AG04449 (cell line): ENCODE data around the gene ANLN.

Experiments used
- CTCF ChIA-PET: fragments of 350-600 bp; formaldehyde crosslinking; extraction: SDS; loops from one replicate; lab custom pipeline; 2021; ENCODE audit warnings: antibody characterized with exemption; lab: Yijun Ruan, JAX
- POLR2A ChIA-PET: fragments of 400-600, 350-600 bp; formaldehyde crosslinking; extraction: SDS; loops from one replicate; lab custom pipeline; 2020; ENCODE audit warnings: antibody characterized with exemption, inconsistent platforms; lab: Yijun Ruan, JAX
- DNase-seq: peaks from one replicate; pipeline ENCODE4 v3.0.0-alpha.2; 2010; ENCODE audit warnings: low read depth, low spot score
- H3K4me3 ChIP-seq: 2 replicates; pipeline ENCODE4 v1.5.1; 2011; ENCODE audit warnings: low read depth, mild to moderate bottlenecking, control low read depth, low read length
- TF ChIP-seq, protein P1 (sequence below): IDR thresholded peaks from one replicate; pipeline ENCODE4 v1.5.1; 2011; ENCODE audit warnings: mild to moderate bottlenecking, moderate library complexity, low read length, control low read depth, inconsistent platforms; ENCODE audit not compliant: insufficient read depth; ENCODE audit errors: missing control alignments

The ANLN gene, protein sequence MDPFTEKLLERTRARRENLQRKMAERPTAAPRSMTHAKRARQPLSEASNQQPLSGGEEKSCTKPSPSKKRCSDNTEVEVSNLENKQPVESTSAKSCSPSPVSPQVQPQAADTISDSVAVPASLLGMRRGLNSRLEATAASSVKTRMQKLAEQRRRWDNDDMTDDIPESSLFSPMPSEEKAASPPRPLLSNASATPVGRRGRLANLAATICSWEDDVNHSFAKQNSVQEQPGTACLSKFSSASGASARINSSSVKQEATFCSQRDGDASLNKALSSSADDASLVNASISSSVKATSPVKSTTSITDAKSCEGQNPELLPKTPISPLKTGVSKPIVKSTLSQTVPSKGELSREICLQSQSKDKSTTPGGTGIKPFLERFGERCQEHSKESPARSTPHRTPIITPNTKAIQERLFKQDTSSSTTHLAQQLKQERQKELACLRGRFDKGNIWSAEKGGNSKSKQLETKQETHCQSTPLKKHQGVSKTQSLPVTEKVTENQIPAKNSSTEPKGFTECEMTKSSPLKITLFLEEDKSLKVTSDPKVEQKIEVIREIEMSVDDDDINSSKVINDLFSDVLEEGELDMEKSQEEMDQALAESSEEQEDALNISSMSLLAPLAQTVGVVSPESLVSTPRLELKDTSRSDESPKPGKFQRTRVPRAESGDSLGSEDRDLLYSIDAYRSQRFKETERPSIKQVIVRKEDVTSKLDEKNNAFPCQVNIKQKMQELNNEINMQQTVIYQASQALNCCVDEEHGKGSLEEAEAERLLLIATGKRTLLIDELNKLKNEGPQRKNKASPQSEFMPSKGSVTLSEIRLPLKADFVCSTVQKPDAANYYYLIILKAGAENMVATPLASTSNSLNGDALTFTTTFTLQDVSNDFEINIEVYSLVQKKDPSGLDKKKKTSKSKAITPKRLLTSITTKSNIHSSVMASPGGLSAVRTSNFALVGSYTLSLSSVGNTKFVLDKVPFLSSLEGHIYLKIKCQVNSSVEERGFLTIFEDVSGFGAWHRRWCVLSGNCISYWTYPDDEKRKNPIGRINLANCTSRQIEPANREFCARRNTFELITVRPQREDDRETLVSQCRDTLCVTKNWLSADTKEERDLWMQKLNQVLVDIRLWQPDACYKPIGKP

DNA sequence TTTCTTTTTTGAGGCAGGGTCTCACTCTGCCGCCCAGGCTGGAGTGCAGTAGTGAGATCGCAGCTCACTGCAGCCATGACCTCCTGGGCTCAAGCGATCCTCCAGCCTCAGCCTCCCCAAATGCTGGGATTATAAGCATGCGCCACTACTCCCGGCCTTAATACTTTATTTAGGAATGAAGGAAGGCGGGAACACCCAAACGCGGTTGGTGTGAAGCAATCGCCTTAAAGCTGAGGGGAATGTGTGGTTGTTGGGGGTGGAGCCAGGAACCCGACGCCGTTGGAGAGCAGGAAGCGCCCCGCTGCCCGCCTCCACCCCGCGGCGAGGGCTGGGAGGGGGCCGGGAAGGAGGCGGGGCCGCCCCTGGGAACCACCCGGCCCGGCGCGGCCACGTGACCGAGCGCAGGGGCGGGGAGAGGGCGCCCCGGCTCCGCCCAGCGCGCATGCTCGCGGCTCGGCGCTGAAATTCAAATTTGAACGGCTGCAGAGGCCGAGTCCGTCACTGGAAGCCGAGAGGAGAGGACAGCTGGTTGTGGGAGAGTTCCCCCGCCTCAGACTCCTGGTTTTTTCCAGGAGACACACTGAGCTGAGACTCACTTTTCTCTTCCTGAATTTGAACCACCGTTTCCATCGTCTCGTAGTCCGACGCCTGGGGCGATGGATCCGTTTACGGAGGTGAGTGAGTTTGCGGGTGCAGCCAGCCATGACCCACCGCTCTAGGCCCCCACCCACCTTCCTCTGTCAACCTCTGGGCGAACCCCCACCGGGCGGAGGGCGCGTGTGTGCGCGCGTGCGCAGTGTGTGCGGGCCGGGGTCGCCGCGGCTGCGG lies at the start of gene ANLN:
TSS of gene ANLN (plus strand) at position 492 of the 828 bp plus-strand sequence. CDS start at position 657, 165 bp downstream.
- POLR2A ChIA-PET: interaction anchor here (0.7 kb wide), 2 partner anchors 42 to 418 kb away, joined by 3 read pairs; no protein-coding TSS in a partner anchor
- DNase-seq: peak; percentile 67
- H3K4me3 ChIP-seq: peak within 1 kb of the TSS; percentile 83
- TF ChIP-seq, protein P1, sequence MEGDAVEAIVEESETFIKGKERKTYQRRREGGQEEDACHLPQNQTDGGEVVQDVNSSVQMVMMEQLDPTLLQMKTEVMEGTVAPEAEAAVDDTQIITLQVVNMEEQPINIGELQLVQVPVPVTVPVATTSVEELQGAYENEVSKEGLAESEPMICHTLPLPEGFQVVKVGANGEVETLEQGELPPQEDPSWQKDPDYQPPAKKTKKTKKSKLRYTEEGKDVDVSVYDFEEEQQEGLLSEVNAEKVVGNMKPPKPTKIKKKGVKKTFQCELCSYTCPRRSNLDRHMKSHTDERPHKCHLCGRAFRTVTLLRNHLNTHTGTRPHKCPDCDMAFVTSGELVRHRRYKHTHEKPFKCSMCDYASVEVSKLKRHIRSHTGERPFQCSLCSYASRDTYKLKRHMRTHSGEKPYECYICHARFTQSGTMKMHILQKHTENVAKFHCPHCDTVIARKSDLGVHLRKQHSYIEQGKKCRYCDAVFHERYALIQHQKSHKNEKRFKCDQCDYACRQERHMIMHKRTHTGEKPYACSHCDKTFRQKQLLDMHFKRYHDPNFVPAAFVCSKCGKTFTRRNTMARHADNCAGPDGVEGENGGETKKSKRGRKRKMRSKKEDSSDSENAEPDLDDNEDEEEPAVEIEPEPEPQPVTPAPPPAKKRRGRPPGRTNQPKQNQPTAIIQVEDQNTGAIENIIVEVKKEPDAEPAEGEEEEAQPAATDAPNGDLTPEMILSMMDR: no peak
- CTCF ChIA-PET: interaction anchor here (0.6 to 3.6 kb wide), 4 partner anchors 9 to 27 kb away, joined by 3 to 17 read pairs (median 3); a partner anchor contains a TSS

DNA sequence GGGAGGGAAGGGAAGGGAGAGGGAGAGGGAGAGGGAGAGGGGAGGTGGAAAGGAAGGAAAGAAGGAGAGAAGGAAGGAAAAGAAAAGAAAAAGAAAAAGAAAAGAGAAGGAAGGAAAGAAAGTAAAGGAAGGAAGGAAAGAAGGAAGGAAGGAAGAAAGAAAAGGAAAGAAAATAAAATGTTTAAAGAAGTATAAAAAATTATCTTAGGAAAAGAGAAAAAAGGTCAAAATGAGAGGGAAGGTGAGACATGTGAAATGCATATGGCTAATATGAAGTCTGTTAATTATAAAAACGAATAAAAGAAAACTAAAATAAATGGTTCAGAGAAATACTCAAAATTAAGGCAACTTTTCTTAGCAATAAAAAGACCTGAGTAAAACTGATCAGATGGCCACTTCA lies 46.1 kb upstream of the ANLN start:
- ChIA-PET CTCF (no interaction called here), POLR2A (no interaction called here)
- H3K4me3 ChIP-seq: no peak overlapping the region
- TF ChIP-seq, protein P1: no peak
- no peak for DNase-seq

DNA sequence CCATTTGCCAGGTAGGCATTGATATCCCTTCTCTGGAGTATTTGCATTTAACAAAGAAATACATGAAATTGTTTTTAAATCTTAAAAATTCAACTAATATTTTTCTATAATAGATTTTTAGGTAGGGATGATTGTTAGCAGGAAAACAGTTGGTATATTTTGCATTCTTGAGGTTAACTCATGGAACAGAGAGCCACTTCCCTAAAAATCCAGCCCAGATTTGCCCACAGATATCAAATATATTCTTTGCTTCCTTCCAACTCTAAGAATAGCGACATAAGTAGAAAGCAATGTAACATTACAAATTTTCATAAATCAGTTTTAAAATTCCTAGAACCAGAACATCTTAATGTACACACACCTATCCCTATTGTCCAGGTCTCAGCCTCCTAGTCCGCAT lies 45.0 kb upstream of the ANLN start:
- ChIA-PET POLR2A (no interaction called here), CTCF (no interaction called here)
- TF ChIP-seq, protein P1: no peak
- no peak overlapping the region for H3K4me3 ChIP-seq
- no peak for DNase-seq

DNA sequence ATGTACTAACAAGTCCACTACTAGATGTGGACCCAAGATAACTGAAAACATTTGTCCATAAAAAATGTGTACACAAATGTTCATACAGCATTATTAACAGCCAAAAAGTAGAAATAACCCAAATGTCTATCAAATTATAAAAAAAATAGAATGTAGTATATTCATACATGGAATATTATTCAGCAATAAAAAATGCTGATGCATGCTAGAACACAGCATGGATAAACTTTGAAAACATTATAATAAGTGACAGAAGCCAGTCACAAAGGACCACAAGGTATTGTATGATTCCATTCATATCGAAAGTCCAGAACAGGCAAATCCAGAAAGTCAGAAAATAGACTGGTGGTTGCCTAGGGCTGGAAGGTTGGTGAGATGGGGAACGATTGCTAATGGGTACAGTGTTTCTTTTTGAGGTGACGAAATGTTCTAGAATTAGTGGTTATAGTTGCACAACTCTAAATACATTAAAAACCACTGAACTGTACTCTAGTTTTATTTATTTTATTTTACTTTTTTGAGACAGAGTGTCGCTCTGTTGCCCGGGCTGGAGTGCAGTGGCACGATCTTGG lies 43.3 kb upstream of the ANLN start:
- H3K4me3 ChIP-seq: no peak overlapping the region
- TF ChIP-seq, protein P1: no peak
- DNase-seq: no peak
- ChIA-PET CTCF (interaction anchor here (1.4 to 2.7 kb wide), 2 partner anchors 28 to 362 kb away, joined by 3 to 17 read pairs; no protein-coding TSS in a partner anchor), POLR2A (no interaction called here)

DNA sequence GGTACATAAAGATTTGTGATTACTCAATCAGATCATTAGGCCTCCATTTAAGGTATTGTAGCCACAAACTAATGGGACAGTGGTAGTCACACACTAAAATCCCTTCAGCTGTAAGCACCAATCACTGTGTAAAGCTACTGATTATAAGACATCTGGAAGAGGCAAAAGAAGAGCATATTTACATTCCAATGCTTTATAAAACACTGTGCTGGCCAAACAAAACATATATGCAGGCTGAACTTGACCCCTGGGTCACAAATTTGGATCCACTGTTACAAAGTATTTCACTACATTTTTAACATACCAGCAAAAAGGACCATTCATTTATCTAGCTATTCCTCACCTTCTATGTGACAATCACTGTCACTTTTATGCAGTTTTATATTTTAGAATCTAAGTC lies 41.4 kb upstream of the ANLN start:
- POLR2A ChIA-PET: interaction anchor here (0.6 to 1.1 kb wide), 3 partner anchors 15 to 654 kb away, joined by 3 read pairs; partner anchors contain the start of genes ANLN and HERPUD2
- DNase-seq: peak; percentile 69
- no peak overlapping the region for H3K4me3 ChIP-seq
- CTCF ChIA-PET: interaction anchor here (0.8 to 2.7 kb wide), 5 partner anchors 9 to 363 kb away, joined by 3 to 17 read pairs (median 3); a partner anchor contains a TSS
- TF ChIP-seq, protein P1: no peak
